Superior temporal gyrus (tissue), 1 donor: Measurements from ENCODE around the gene TGM2.

Source experiments
- DNase-seq: peaks from one replicate; pipeline ENCODE4 v3.0.0-alpha.2; 2016; ENCODE audit errors: extremely low spot score

TGM2 gene

GRCh38 chr20:38199501-38200390 is 34.7 kb upstream of the TGM2 start:
- no peak for DNase-seq

GRCh38 chr20:38198238-38198861 is 33.3 kb upstream of the TGM2 start:
- DNase-seq, result no peak

GRCh38 chr20:38197619-38198018 is 32.5 kb upstream of the TGM2 start:
- DNase-seq, result no peak

GRCh38 chr20:38197217-38197616 is 32.1 kb upstream of the TGM2 start:
- DNase-seq, result no peak

GRCh38 chr20:38196592-38196991 is 31.5 kb upstream of the TGM2 start:
- no peak for DNase-seq

- DNase-seq, result no peak
Measured at GRCh38 chr20:38196076-38196475, 31.0 kb upstream of the TGM2 start.

GRCh38 chr20:38195521-38195920 is 30.5 kb upstream of the TGM2 start:
- DNase-seq, result no peak

- no peak for DNase-seq
Measured at GRCh38 chr20:38194971-38195504, 30.0 kb upstream of the TGM2 start.

GRCh38 chr20:38193586-38194105 is 28.6 kb upstream of the TGM2 start:
- DNase-seq, result no peak

- DNase-seq, result no peak
Measured at GRCh38 chr20:38192323-38192885, 27.3 kb upstream of the TGM2 start.

GRCh38 chr20:38191654-38192053 is 26.6 kb upstream of the TGM2 start:
- DNase-seq, result no peak

- DNase-seq, result no peak
Measured at GRCh38 chr20:38190936-38191371, 25.9 kb upstream of the TGM2 start.

GRCh38 chr20:38190166-38190565 is 25.1 kb upstream of the TGM2 start:
- DNase-seq, result no peak

- no peak for DNase-seq
Measured at GRCh38 chr20:38187517-38187916, 22.4 kb upstream of the TGM2 start.

- DNase-seq, result no peak
Measured at GRCh38 chr20:38186788-38187221, 21.7 kb upstream of the TGM2 start.

GRCh38 chr20:38184101-38184500 is 19.0 kb upstream of the TGM2 start:
- no peak for DNase-seq

- no peak for DNase-seq
Measured at GRCh38 chr20:38181971-38182370, 16.9 kb upstream of the TGM2 start.

- DNase-seq, result no peak
Measured at GRCh38 chr20:38181207-38181801, 16.2 kb upstream of the TGM2 start.

- no peak for DNase-seq
Measured at GRCh38 chr20:38180781-38181180, 15.7 kb upstream of the TGM2 start.

- no peak for DNase-seq
Measured at GRCh38 chr20:38179846-38180245, 14.8 kb upstream of the TGM2 start.

- no peak for DNase-seq
Measured at GRCh38 chr20:38178581-38178980, 13.5 kb upstream of the TGM2 start.

- DNase-seq, result no peak
Measured at GRCh38 chr20:38178065-38178491, 13.0 kb upstream of the TGM2 start.
